NCI-H1694 treated with DMSO at 0.1 percent for 48 hours (cell line): ENCODE measurements around the gene TYW1.
"Not testable (repeated sequence)": the region's sequence is repeated elsewhere in the genome, so short reads cannot be mapped to it uniquely, and the experiment has no call there.

Experiments used
- DNase-seq: peaks from one replicate; lab custom pipeline; 2025; lab: John Stamatoyannopoulos, UW

The TYW1 gene

GRCh38 chr7:67045496-67045995 is 48.9 kb downstream of the TYW1 start:
- no peak for DNase-seq

DNA sequence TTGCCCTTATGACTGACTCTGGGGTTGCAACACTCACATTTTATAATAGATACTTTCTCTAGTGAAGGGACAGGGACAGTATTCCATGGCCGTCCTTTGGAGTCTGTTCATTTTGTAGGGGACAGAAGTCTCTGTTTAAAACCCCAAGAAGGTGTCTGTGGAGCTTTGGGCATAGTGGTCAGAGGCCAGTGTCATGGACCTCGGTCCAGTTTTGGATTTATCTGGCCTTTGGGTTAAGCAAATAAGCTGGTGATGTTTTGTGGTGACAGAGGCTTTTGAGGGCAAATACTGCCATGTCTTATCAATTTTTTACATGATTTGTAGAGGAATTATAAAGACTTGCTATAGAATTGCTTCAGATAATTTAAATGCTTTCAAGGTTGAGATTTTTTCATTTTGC is 50.2 kb downstream of the TYW1 start:
- not testable (repeated sequence) for DNase-seq

DNA sequence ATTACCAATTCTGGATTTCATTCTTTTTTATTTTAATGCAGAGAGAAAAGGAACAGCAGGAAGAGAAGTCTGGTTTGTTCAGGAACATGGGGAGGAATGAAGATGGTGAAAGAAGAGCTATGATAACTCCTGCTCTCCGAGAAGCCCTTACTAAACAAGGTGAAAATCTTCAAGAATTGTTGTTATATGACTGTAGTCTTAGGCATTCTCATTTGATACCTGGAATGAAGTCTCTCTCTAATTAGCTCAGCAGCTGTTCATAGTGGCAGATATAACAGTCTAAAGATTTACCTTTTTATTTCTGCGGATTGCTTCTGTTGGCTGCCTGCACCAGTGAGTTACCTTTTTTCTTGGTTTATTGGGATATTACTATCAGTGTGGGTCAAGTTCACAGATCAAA is 53.3 kb downstream of the TYW1 start:
- DNase-seq, result not testable (repeated sequence)

DNA sequence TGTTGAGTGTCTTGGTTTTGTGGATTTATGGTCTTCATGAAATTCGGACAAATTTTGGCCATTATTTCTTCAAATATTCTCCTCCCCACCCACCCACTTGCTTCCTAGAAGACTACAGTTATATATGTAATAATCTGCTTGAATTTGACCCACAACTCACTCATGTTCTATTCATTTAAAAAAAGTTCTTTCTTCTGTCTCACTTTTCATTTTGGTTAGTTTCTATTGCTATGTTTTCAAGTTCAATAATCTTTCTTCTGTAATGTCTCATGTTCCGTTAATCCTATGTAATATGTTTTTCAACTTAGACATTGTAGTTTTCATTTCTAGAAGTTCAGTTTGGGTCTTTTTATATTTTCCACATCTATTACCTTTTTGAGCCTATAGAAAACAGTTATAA is 55.5 kb downstream of the TYW1 start:
- DNase-seq, result not testable (repeated sequence)

- DNase-seq, result no peak
Observed at GRCh38 chr7:67056683-67057082, 60.0 kb downstream of the TYW1 start.

GRCh38 chr7:67061321-67061720 is 64.7 kb downstream of the TYW1 start:
- DNase-seq, result not testable (repeated sequence)

GRCh38 chr7:67062802-67063201 is 66.2 kb downstream of the TYW1 start:
- not testable (repeated sequence) for DNase-seq

GRCh38 chr7:67066950-67067622 is 70.5 kb downstream of the TYW1 start:
- DNase-seq, result not testable (repeated sequence)

DNA sequence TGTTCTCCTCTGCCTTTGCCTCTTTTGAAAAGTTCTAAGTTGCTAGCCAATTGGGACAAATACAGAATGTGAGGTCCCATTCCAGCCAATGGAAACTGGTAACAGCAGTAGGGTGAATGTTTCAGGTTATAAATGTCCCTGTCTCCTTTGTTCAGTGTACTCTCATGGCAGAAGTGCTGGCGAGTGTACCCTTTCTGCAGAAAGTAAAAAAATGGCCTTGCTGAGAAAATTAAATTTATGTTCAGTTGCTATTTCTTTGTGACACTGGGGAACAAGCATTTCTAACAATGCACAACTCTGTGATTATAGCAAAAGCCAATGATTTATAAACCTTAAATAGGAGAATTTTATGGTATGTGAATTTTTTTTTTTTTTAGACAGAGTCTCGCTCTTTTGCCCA is 79.5 kb downstream of the TYW1 start:
- not testable (repeated sequence) for DNase-seq

GRCh38 chr7:67082880-67083279 is 86.2 kb downstream of the TYW1 start:
- DNase-seq, result not testable (repeated sequence)

DNA sequence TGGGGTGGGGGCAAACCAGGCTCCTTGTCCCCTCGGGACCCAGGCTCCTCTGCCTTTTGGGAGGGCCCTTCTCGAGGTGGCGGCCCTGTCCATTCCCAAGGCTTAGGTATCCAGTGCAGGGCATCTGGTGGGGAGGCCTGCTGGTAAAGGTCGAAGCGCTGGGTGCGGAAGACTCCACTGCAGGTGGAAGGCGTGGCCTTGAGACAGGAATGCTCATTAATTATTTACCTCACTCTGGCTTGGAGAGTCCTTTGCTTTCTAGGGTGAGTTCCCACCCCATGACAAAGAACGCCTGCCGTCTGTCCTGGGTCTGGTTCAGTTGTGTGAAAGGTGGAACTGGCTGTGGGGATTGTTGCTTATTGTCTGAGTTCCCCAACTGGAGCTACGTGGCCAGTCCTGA is 92.6 kb downstream of the TYW1 start:
- not testable (repeated sequence) for DNase-seq

GRCh38 chr7:67091053-67091452 is 94.4 kb downstream of the TYW1 start:
- not testable (repeated sequence) for DNase-seq

GRCh38 chr7:67098031-67098430 is 101.4 kb downstream of the TYW1 start:
- DNase-seq, result not testable (repeated sequence)

DNA sequence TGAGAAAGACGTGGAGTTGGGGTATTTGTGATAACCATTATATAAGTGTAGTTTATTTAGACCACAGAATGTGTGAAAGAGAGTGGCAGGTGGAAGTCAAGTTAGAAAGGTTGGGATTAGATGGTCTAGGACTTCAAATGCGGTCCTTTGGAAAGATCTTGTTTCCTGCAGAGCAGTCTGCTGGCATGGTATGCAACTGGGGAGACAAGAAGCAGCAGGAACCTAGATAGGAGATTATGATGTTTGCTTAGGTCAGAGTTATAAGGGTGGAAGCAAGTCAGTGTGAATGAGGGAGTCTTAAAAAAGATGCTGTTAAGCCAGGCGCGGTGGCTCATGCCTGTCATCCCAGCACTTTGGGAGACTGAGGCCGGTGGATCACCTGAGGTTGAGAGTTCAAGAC is 102.8 kb downstream of the TYW1 start:
- DNase-seq, result not testable (repeated sequence)

DNA sequence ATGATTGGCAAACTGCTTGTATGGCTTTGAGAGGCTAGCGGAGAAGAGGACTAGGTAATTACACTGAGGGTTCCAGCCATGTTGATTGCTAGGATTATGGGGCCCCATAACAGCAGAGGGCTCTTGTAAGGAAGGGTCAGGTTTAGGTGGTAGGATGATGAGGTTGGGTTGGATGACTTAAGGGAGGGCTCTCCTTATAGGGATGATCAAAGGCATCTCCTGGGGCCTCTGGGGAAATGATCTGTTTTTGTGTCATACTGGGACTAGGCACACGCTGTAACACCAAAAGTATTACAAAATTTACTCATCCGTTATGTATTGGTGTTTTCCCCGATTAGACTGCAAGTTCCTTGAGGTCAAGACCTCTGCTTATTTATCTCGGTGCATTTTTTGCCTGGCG is 103.4 kb downstream of the TYW1 start:
- not testable (repeated sequence) for DNase-seq

DNA sequence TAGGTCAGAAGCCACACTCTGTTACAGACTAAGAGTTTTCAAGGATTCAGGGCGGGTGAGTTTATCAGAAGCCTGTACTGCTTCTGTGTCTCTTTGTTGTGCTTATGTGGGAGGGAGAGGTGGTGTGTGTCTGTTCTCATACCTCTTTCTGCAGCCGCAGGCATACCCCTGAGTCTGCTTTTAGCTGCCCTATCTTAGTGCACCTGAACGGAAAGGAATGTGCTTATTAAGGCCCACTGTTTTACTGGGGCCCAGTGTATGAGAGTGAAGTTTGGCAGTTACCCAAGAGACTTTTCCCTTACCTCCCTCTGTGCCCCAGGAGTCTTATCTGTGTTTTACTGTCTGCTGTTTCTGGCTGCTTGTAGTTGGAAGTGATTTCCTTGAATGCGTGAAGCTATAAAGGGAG is 104.3 kb downstream of the TYW1 start:
- no peak for DNase-seq

DNA sequence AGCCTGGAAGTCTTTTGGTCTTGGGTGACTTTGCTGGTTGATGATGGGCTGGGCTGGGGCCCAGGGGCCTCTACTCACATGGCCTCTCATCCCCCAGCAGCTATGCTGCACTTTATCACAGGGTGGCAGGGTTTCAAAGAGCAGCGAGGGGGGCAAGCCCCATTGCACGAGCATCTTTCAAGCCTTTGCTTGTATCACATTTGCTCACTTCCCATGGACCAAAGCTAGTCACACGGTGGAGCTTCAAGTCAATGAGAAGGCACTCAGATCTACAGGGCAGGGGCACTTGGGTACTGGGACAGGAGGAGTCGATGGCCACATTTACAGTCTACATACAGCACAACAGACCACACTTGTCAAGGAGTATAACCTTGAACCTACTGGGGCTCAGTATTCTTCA is 108.3 kb downstream of the TYW1 start:
- DNase-seq, result not testable (repeated sequence)

- DNase-seq, result no peak
Observed at GRCh38 chr7:67105377-67105776, 108.7 kb downstream of the TYW1 start.

GRCh38 chr7:67106255-67106654 is 109.6 kb downstream of the TYW1 start:
- DNase-seq, result not testable (repeated sequence)

DNA sequence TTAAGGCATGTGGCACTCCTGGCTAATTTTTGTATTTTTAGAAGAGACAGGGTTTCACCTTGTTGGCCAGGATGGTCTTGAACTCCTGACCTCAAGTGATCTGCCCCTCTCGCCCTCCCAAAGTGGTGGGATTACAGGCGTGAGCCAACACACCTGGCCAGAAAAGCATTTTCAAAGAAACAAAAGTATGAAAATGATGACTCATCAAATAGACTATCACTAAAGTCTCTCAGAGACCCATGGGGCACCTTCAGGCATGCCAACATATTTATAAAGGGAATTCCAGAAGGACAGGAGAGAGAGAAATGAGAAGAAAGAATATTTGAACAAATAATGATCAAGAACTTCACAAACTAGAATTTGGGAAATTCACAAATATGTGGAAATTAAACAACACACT is 114.7 kb downstream of the TYW1 start:
- DNase-seq, result not testable (repeated sequence)

DNA sequence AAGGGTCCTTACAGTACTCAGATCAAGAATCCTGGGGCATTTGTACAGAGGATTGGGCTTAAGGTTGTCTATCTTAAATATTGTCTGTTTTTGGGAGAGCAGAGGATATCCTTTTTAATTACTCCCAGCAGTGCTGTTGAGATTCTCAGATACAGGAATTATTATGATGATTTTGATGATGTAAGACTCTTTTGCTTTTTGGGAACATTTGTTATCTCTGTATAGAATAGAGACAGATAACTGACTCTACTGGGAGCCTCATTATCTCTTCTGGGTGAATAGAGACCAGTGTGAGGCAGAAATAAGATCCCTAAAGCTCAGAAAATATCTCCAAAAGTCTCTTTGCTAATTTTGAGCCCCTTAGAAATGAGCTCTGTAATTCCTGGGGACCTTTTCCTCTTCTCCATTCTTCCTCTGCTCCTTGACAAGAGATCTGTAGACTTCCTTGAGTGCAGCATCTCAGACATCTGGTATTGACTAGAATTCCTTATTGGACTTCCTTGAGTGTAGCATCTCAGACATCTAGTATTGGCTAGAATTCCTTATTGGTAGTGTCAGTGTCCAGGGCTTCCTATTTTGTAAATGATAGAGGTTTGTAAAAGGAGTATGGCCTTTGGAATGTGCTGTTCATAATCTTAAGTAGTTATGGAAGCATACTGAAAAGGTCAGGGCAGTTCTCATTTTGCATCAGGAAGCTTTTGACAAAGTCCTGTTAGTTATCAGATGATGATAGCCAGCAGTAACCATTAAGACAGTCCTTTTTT is 118.0 kb downstream of the TYW1 start:
- DNase-seq, result not testable (repeated sequence)

DNA sequence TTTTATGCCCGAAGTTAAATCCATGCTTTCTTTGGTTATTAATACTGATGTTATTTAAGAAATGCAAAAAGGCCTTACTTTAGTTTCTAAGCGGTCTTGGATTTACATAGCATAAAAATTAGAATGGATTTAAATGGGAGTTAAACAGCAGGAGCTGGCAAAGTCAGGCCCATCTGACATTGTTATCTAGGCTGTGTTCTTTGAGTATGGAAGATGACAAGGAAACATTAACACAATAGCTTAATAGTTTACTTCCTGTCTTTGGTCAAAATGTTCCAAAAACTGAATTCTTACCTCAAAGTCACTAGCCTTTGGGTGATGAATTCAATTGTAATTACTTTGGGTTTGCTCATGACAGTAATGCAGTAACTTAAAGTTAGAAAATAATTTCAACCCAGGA is 123.9 kb downstream of the TYW1 start:
- not testable (repeated sequence) for DNase-seq

- not testable (repeated sequence) for DNase-seq
Observed at GRCh38 chr7:67128257-67128656, 131.6 kb downstream of the TYW1 start.
